Stomach (tissue), 9 donors: ENCODE measurements around the gene DDX53. TPM values are rescaled to one million over a fixed set of nuclear protein-coding genes. Genes with fewer than 3 reads are reported as not detected.

Source experiments
- DNase-seq, 2 donors: peaks; one replicate each; pipeline versions ENCODE4 v3.0.0 to v3.0.0-alpha.2; 2013 to 2019
- H3K27ac ChIP-seq, 5 donors: fragments of 200-600 bp in 4 of 5; sonication (generic) in 4 of 5; one replicate each; pipeline ENCODE4 v1.5.1; 2013 to 2019; ENCODE audit warnings: mild to moderate bottlenecking in 1 of 5, moderate library complexity in 1 of 5
- H3K27me3 ChIP-seq, 3 donors: fragments of 200-600 bp; sonication (generic); one replicate each; pipeline ENCODE4 v1.5.1; 2017 to 2019; ENCODE audit warnings: mixed run types in 1 of 3
- H3K36me3 ChIP-seq, 4 donors: fragments of 200-600 bp; sonication (generic); 1 replicate in 3 of 4; 2 replicates in 1 of 4; pipeline ENCODE4 v1.5.1; 2016 to 2019
- H3K4me1 ChIP-seq, 4 donors: fragments of 200-600 bp; sonication (generic); one replicate each; pipeline ENCODE4 v1.5.1; 2016 to 2019
- H3K4me3 ChIP-seq, 4 donors: fragments of 200-600 bp; sonication (generic) in 3 of 4; one replicate each; pipeline ENCODE4 v1.5.1; 2016 to 2019; ENCODE audit warnings: mild to moderate bottlenecking in 1 of 4
- H3K9me3 ChIP-seq, 4 donors: fragments of 200-600 bp; sonication (generic); one replicate each; pipeline ENCODE4 v1.5.1; 2016 to 2019
- CTCF ChIP-seq, 7 experiments: fragments of 450-650 bp in 4 of 7; fragments of 200-600 bp in 3 of 7; sonication (generic) in 3 of 7; IDR thresholded peaks; one replicate each; pipeline ENCODE4 v1.5.1; 2016 to 2019; ENCODE audit warnings: antibody characterized with exemption in 7 of 7, control low read depth in 2 of 7, mild to moderate bottlenecking in 1 of 7
- EP300 ChIP-seq: sonication (generic); formaldehyde crosslinking; IDR thresholded peaks from one replicate; pipeline ENCODE4 v1.6.1; 2017; ENCODE audit warnings: antibody characterized with exemption
- POLR2A ChIP-seq, 4 donors: fragments of 450-650 bp; IDR thresholded peaks; one replicate each; pipeline ENCODE4 v1.6.1; 2016; ENCODE audit warnings: antibody characterized with exemption in 4 of 4, control low read depth in 2 of 4, mild to moderate bottlenecking in 1 of 4, moderate library complexity in 1 of 4
- POLR2AphosphoS5 ChIP-seq, 3 donors: sonication (generic); formaldehyde crosslinking; IDR thresholded peaks; one replicate each; pipeline ENCODE4 v1.6.1; 2016; ENCODE audit warnings: antibody characterized with exemption in 3 of 3
- WGBS, 5 donors: extraction: QIAGEN DNeasy Blood & Tissue Kit in 3 of 5; methylation state at CpG; one replicate each; pipeline versions ENCODE4 v1.1.5 to v1.1.7; 2013 to 2018; 5-methylcytosine and 5-hydroxymethylcytosine counted together
- intact Hi-C: fragments of 100-400 bp; cut with DNase I; formaldehyde crosslinking; loops from one replicate; pipeline ENCODE4 v1.15.1; 2023; ENCODE audit warnings: low total_unique reads
- polyA plus RNA-seq, 3 donors: library from polyadenylated mRNA; stranded (reverse); fragments of 200-250 nt; gene quantifications; one replicate each; pipeline ENCODE4 v1.2.3, GENCODE V29; 2013
- total RNA-seq, 5 donors: library from RNA; depleted of rRNA; stranded (reverse); fragments of >200 nt; gene quantifications; one replicate each; pipeline versions ENCODE4 v1.1.0 to v1.2.3, GENCODE V29; 2014 to 2016
- donor health status: healthy with polysubstance abuse.
- donor health status: Bipolar disorder and iron deficiency.
- donor health status: healthy.

The DDX53 gene
- total and polyA plus RNA-seq, 8 donors: not detected

- intact Hi-C loops: no loop called here
- WGBS, 5 donors: 54 to 92% (median 87%) methylated on average over 1 of the region's 1 CpG
- TF ChIP-seq POLR2AphosphoS5 (IDR thresholded peaks at IDR 0.05) (no peak), EP300 (no peak), POLR2A (IDR thresholded peaks at IDR 0.05) (no peak), CTCF (IDR thresholded peaks at IDR 0.05) (no peak)
These were observed 28.9 kb upstream of the DDX53 start for GRCh38 chrX:22970861-22971260.

GRCh38 chrX:22974616-22975015, 25.1 kb upstream of the DDX53 start:
- H3K27ac ChIP-seq: no peak overlapping the region
- no peaks in the 10 kb centered on the region for H3K36me3 ChIP-seq
- H3K27me3 ChIP-seq: no peaks in the 10 kb centered on the region
- no peak for DNase-seq
- 82 to 92% (median 86%) methylated on average over 4 of the region's 4 CpGs for WGBS, 5 donors
- intact Hi-C loops: no loop called here
- no peak overlapping the region for H3K4me3 ChIP-seq
- H3K4me1 ChIP-seq: no peaks in the 10 kb centered on the region
- TF ChIP-seq CTCF (IDR thresholded peaks at IDR 0.05) (no peak), POLR2A (IDR thresholded peaks at IDR 0.05) (no peak), POLR2AphosphoS5 (IDR thresholded peaks at IDR 0.05) (no peak), EP300 (no peak)
- H3K9me3 ChIP-seq: no peaks in the 10 kb centered on the region

More at GRCh38 chrX:22970861-22971260, 28.9 kb upstream of the DDX53 start:
- Histone ChIP-seq H3K4me1 (no peaks in the 10 kb centered on the region), H3K9me3 (no peaks in the 10 kb centered on the region), H3K4me3 (no peak overlapping the region), H3K36me3 (no peaks in the 10 kb centered on the region), H3K27ac (no peak overlapping the region), H3K27me3 (no peaks in the 10 kb centered on the region)
- DNase-seq: no peak

DNA sequence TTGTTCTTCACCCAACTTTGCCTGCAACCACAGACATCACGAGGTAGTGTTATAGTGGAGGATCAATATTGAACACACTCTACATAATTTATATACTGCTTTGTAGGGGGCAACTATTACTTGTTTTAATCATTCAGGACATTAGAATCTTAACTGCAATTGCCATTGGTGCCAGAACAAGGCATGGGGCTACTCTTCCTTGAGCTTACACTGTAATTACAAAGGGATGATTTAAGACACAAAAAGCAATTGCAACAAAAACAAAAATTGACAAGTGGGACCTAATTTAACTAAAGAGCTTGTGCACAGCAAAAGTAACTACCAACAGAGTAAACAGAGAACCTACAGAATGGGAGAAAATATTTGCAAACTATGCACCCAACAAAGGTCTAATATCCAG, 24.0 kb upstream of the DDX53 start:
- Histone ChIP-seq H3K27ac (no peak overlapping the region), H3K9me3 (no peaks in the 10 kb centered on the region), H3K36me3 (no peaks in the 10 kb centered on the region), H3K4me3 (no peak overlapping the region), H3K4me1 (no peaks in the 10 kb centered on the region), H3K27me3 (no peaks in the 10 kb centered on the region)
- intact Hi-C loops: no loop called here
- TF ChIP-seq EP300: no peak
- TF ChIP-seq POLR2AphosphoS5 (IDR thresholded peaks at IDR 0.05): no peak
- DNase-seq: no peak
- WGBS, 5 donors: 56 to 75% (median 63%) methylated on average over 1 of the region's 1 CpG

- WGBS, 5 donors: 87 to 96% (median 94%) methylated on average over 2 of the region's 2 CpGs
- TF ChIP-seq EP300 (no peak), CTCF (IDR thresholded peaks at IDR 0.05) (no peak), POLR2A (IDR thresholded peaks at IDR 0.05) (no peak), POLR2AphosphoS5 (IDR thresholded peaks at IDR 0.05) (no peak)
- no peaks in the 10 kb centered on the region for H3K9me3 ChIP-seq
- H3K4me1 ChIP-seq: no peaks in the 10 kb centered on the region
- DNase-seq: no peak
- no peak overlapping the region for H3K4me3 ChIP-seq
- intact Hi-C loops: no loop called here
- H3K27me3 ChIP-seq: no peaks in the 10 kb centered on the region
- H3K27ac ChIP-seq: no peak overlapping the region
- H3K36me3 ChIP-seq: no peaks in the 10 kb centered on the region
These were observed 13.8 kb upstream of the DDX53 start for GRCh38 chrX:22985958-22986357.

- TF ChIP-seq POLR2AphosphoS5 (IDR thresholded peaks at IDR 0.05) (no peak), POLR2A (IDR thresholded peaks at IDR 0.05) (no peak), EP300 (no peak), CTCF (IDR thresholded peaks at IDR 0.05) (no peak)
- 70 to 93% (median 82%) methylated on average over 1 of the region's 1 CpG for WGBS, 5 donors
- H3K27ac ChIP-seq: no peak overlapping the region
- no peaks in the 10 kb centered on the region for H3K27me3 ChIP-seq
- no peak overlapping the region for H3K4me3 ChIP-seq
- DNase-seq: no peak
- H3K36me3 ChIP-seq: no peaks in the 10 kb centered on the region
- no peaks in the 10 kb centered on the region for H3K4me1 ChIP-seq
- H3K9me3 ChIP-seq: no peaks in the 10 kb centered on the region
- intact Hi-C loops: no loop called here
These were observed 12.3 kb upstream of the DDX53 start for GRCh38 chrX:22987452-22987851.
